Measurements from ENCODE around the gene FSTL3.
"Not testable (repeated sequence)": the region's sequence is repeated elsewhere in the genome, so short reads cannot be mapped to it uniquely, and the experiment has no call there.

FSTL3 gene

GRCh38 chr19:661427-662196 lies 14.6 kb upstream of the FSTL3 start:
- peak; percentile 28 for DNase-seq (ENCODE audit: low read depth)

GRCh38 chr19:662207-662961 lies 13.8 kb upstream of the FSTL3 start:
- peak; percentile 67 for DNase-seq (ENCODE audit: low read depth)

DNA sequence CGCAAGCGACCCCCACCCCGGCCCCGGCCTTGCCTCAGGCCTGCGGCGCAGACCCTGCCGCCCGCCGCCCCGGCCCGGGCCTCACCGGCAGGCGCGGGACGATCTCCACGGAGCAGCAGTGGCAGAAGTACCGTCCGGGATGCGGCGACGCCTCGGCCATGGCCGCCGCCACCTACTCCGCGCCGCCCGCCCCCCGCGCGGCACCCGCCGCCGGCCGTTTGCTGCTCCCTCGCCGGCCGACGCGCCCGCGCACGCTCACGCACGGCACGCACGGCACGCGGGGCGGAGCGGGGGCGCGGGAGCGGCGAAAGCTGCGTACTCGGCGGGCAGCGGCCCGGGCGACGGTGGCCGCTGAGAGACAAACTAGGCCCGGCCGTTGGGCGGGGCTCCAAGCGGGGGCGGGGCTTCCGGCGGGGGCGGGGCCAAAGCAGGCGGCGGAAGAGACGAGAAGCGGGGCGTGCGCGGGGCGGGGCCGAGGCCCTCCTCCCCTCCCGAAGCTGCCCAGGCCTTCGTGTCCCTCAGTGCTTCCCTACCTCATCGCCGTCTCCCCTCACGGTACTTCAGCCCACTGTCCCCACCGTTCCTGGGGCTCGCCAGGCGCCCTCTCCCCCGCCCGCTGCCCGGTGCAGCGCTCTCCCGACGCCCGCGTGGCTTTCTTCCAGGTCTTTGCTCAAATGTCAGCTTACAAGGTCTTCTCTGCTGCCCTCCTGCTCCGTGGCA lies 13.1 kb upstream of the FSTL3 start, which contains the start of gene RNF126:
Gene RNF126 (minus strand): TSS at position 253 of the 720 bp plus-strand sequence. CDS start 93 bp downstream, at position 160.
- peak; percentile 93 for DNase-seq (ENCODE audit: low read depth)

GRCh38 chr19:663682-664117 lies 12.5 kb upstream of the FSTL3 start:
- DNase-seq (ENCODE audit: low read depth) = no peak

DNA sequence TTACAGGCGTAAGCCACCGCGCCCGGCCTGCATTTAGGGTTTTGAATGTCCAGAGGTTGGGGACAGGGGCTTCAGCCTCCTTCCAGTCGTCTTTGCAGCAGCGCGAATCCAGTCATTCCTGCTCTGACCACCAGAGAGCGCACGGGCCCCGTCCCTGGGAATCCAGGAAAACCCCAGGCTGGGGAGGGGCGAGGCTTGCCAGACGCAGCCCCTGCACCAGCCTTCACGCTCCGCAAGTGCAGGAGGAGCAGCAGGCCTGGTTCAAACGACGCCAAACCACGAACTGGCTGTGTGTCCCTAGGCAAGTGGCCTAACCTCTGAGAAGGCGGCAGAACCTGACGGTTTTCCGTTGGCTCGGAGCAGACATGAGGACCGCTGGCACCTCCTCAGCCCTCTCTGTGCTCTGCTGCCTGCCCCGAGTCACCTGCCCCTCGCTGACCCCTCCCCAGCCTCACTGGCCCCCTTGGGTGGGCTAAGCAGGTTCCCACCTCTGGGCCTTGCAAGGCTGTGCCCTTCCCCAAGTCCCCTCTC lies 11.2 kb upstream of the FSTL3 start:
- DNase-seq (ENCODE audit: low read depth) = peak; percentile 79

DNA sequence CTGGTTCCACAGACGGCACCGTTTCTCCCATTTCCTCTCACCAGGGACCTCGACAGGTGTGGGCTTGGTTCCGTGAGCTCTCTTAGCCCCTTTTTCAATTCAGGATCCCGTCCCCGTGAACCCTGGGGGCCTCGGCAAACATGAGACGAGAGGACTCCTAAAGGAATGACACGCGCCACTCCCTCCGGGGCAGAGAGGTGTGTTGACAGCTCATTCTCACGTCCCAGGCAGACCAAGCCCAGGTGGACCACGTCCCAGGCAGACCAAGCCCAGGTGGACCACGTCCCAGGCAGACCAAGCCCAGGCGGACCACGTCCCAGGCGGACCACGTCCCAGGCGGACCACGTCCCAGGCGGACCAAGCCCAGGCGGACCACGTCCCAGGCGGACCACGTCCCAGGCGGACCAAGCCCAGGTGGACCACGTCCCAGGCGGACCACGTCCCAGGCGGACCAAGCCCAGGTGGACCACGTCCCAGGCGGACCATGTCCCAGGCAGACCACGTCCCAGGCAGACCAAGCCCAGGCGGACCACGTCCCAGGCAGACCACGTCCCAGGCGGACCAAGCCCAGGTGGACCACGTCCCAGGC lies 9.1 kb upstream of the FSTL3 start:
- DNase-seq (ENCODE audit: low read depth) = not testable (repeated sequence)

DNA sequence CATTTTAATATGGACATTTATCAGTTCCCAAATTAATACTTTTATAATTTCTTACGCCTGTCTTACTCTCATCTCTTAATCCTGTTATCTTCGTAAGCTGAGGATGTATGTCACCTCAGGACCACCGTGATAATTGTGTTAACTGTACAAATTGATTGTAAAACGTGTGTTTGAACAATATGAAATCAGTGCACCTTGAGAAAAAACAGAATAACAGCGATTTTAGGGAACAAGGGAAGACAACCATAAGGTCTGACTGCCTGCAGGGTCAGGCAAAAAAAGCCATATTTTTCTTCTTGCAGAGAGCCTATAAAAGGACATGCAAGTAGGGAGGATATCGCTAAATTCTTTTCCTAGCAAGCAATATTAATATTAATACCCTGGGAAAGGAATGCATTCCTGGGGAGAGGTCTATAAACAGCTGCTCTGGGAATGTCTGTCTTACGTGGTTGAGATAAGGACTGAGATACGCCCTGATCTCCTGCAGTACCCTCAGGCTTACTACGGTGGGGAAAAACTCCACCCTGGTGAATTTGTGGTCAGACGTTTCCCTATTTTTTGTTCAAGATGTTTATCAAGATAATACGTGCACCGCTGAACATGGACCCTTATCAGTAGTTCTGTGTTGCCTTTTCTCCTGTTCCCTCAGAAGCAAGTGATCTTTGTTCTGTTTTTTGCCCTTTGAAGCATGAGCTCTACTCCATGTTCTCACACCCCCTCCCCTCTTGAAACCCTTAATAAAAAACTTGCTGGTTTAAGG lies 7.3 kb upstream of the FSTL3 start:
- DNase-seq (ENCODE audit: low read depth) = not testable (repeated sequence)

- peak; percentile 30 for DNase-seq (ENCODE audit: low read depth)
These were observed 5.5 kb upstream of the FSTL3 start for GRCh38 chr19:670609-671075.

- no peak for DNase-seq (ENCODE audit: low read depth)
These were observed 1.7 kb upstream of the FSTL3 start for GRCh38 chr19:674282-675151.

- DNase-seq (ENCODE audit: low read depth) = no peak
These were observed 219 bp upstream of the FSTL3 start for GRCh38 chr19:676007-676338.

DNA sequence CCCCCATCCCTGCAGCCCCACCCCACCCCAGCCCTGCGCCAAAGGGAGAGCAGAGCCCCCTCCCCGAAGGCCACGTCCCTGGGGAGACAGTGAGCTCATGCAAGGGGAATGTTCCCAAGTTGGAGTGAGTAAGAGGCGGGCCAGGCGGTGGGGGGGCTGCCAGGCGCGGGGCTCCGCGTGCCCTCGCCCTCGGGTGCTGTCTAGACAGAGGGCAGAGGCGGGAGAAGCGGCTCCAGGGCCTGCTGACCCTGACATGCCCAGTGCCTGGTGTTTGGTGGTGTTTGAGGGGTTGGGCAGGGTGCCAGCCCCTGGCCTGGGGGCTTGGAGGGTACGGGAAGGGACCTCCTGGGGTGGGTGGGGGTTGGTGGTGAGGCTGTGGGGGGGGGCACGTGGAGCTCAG lies 1.0 kb downstream of the FSTL3 start:
- DNase-seq (ENCODE audit: low read depth) = peak; percentile 87

DNA sequence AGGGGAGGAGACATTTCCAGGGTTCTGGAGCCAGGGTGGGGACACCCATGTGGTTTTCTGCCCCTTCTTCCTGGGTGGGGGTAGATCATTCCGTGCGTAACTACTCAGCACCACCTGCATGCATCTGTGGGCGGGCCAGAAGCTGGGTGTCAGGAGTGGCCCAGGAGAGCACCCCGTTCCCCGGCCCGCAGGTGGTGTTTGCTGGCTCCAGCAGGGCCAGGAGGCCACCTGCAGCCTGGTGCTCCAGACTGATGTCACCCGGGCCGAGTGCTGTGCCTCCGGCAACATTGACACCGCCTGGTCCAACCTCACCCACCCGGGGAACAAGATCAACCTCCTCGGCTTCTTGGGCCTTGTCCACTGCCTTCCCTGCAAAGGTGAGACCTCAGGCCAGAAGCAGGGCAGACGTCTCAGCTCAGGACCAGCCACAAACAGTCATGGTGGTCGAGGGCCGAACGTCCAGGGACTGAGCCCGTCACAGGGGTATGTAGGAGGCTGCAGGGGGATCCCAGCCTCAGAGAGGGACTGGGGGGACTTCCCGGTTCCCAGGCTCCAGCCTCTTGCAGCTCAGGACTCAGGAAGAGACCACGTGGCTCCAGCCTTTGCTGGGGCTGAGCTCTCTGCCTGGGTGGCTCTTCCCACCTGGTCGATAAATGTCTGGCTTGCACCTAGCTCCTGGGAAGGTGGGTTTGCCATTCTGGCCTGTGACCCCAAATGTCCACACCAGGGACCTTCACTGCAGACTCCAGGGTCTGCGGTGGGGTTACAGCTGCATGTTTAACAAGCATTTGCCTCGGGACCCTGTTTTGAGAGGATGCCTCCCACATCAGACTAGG lies 1.6 kb downstream of the FSTL3 start:
- peak; percentile 42 for DNase-seq (ENCODE audit: low read depth)

DNA sequence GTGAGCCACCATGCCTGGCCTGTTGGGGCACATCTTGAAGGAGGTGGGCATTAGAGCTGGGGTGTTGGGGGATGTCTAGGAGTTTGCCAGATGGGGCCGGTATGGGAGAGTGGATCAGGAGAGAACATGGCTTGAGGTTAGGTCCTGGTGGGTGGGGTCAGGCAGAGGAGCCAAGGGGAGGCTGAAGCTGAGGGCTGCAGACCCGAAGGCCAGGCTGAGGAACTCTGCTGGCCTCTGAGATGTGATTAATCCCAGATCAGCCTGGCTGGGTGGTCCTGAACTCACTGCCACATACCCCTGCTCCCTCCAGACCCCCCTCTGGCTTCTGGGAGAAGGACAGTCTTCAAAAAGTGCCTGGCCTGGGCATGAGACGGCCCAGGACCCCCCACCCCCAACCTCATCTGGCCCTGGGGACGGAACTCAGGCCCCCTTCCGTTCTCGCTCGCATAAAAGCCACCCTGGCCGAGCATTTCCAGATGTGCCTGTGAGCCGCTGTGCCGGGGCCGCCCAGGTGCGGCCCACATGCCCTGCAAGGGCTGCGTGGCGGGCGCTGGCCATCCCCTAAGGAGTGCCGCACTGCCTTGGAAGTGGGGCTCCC lies 2.7 kb downstream of the FSTL3 start:
- DNase-seq (ENCODE audit: low read depth) = no peak

DNA sequence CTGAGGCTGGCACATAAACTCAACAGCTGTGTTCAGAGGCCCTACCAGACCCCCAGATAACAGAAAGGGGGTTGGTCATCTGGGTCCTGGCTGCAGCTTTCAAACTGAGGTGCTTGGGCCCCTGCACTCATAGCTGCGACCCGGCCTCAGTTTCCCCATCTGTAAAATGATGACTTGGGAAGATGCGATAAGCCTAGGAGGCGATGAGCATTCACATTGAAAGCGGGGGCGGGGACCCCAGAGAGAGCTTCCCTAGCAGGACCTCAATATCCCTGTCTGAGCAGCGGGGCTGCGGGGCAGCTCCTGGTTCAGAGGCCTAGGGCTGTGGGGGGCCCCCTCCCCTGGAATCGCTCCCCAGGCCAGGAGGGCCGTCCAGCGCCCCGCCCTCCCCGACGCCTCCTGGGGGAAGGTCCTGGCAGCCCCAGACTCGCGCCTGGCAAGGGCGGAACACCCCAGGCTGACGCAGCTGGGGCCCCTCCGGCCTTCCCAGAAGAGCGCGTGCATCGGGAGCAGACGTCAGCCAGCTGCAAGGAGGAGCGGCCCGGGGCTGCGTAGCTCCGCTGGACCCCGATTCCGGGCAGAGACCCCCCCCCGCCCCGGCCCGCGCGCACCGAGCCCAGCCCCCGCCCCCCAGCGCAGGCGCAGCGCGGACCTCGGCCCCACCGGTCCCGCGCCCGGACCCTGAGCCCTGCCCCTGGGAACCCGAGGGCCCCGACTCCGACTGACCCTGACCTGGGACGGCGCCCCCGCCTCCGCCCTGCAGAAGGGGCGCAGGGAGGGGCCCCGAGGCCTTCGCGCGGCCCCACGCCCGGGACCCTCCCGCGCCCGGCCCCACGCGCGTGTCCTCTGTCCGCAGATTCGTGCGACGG lies 3.5 kb downstream of the FSTL3 start:
- peak; percentile 80 for DNase-seq (ENCODE audit: low read depth)

DNA sequence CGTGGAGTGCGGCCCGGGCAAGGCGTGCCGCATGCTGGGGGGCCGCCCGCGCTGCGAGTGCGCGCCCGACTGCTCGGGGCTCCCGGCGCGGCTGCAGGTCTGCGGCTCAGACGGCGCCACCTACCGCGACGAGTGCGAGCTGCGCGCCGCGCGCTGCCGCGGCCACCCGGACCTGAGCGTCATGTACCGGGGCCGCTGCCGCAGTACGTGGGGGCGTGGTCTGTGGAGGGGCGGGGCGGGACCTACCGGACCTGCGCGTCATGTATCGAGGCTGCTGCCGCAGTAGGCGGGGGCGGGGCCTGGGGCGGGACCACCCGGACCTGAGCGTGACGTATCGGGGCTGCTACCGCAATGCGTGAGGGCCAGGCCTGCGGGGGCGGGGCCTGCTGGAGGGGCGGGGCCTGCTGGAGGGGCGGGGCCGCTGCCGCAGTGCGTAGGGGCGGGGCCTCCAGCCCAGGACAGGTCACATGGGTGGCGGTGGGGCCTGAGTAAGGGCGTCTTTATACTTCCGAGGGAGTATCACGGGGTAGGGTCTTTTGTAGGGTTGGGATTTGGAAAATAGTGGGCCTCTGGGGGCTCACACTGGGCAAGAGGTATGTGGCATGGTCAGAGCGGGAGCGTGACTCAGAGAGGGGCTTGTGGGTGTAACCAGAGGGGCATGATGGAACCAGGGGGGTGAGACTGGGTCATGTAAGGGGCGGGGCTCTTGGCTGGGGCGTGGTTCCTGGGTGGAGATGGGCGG lies 4.3 kb downstream of the FSTL3 start:
- peak; percentile 97 for DNase-seq (ENCODE audit: low read depth)

DNA sequence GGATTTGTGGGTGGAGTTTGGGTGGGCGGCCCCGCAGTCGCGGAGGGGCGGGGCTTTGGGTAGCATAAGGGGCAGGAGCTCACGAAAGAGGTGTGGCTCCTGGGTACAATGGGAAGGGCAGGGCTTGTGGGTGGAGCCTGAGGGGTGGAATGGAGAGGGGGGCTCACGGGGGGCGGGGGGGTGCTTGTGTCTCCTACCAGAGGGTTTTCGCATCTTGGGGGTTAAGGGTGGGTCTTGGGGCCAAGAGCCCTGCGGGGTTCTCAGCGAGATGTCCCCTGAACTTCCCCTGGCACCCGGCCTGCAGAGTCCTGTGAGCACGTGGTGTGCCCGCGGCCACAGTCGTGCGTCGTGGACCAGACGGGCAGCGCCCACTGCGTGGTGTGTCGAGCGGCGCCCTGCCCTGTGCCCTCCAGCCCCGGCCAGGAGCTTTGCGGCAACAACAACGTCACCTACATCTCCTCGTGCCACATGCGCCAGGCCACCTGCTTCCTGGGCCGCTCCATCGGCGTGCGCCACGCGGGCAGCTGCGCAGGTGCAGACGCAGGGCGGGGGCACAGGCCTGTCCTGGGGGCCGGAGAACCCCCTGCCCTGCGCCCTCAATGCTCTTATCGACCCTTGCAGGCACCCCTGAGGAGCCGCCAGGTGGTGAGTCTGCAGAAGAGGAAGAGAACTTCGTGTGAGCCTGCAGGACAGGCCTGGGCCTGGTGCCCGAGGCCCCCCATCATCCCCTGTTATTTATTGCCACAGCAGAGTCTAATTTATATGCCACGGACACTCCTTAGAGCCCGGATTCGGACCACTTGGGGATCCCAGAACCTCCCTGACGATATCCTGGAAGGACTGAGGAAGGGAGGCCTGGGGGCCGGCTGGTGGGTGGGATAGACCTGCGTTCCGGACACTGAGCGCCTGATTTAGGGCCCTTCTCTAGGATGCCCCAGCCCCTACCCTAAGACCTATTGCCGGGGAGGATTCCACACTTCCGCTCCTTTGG lies 5.1 kb downstream of the FSTL3 start:
- DNase-seq (ENCODE audit: low read depth) = no peak
